GM18868 (cell line): ENCODE results near the gene NXNL1.

Experiments used
- ATAC-seq: cut with Tn5 transposase; IDR thresholded peaks from one replicate; pipeline ENCODE4 v1.9.1; 2021; ENCODE audit warnings: mild to moderate bottlenecking, moderate library complexity; ENCODE audit not compliant: unreplicated experiment

Gene NXNL1

GRCh38 chr19:17421942-17422341 lies 38.8 kb downstream of the NXNL1 start:
- ATAC-seq: no peak

GRCh38 chr19:17420475-17420924 lies 40.2 kb downstream of the NXNL1 start:
- no peak for ATAC-seq

- peak; percentile 87 for ATAC-seq
Observed at GRCh38 chr19:17419621-17420474, 40.9 kb downstream of the NXNL1 start, which contains the start of gene MVB12A. Gene MVB12A (plus strand): TSS chr19:17420047. CDS start chr19:17420136, 89 bp downstream.

DNA sequence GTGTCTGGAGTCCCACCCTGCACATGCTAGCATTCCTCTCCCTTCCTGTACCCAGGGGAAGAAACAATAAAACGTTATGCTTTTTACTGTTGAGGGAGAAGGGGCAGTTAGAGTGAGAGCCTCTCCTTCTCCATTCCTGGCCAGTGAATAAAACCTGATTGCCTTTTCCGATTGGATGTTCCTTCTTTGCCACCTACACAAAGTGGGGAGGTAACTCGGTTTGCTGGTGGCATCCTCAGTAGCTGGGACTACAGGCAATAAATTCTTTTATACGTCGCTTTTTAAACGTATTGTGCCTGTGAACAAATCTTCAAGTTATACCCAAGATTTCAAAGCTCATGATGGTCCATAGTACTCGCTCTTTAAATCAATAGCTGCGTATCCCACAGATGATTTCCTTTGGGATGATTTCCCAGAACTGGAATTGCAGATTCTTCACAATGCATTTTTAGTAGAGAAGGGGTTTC lies 41.5 kb downstream of the NXNL1 start:
- ATAC-seq: no peak

DNA sequence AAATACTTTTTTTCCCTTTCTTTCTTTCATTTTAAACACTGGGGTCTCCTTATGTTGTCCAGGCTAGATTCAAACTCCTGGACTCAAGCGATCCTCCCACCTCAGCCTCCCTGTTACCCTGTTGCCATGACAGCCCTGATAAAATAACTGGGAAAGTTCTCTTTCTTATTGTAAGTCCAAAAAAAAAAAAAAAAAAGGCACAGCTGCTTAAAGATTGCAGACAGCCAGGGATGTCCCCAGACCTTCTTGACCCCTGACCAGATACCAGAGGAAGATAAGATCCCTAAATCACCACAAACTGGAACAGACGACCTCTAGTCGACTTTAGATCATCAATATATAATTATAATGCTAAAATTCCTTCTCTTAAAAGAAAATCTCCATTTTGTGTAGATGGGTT lies 42.0 kb downstream of the NXNL1 start:
- ATAC-seq: no peak

DNA sequence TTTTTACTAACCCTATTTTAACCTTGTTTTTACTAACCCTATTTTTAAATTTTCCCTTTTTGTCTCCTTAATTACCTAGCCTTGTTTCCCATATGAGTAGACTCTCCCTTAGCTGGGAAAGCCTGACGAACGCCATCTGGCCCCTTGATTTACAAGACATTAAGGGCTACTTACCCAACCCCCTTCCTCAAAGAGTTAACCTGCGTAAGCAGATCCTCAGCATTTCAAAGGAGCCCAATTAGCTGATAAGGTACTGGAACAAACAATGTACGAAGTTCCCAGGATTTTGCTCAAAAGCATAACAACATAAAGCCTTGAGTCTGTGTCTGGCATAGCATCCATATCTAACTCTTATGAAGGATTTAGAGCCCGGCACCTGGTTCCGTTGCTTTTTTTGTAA lies 45.6 kb downstream of the NXNL1 start:
- ATAC-seq: no peak

DNA sequence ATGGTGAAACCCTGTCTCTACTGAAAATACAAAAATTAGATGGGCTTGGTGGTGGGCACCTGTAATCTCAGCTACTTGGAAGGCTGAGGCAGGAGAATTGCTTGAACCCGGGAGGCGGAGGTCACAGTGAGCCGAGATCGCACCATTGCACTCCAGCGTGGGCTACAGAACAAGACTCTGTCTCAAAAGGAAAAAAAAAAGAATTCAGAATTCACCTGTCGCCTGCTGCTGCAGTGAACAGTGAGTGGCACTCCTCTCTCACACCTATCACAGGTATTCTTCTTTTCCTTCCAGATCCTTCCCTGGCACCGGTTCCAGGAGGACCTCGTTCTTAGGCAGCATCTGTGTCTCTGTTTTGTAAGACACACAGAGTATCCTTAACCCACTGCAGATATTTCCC lies 46.6 kb downstream of the NXNL1 start:
- no peak for ATAC-seq

DNA sequence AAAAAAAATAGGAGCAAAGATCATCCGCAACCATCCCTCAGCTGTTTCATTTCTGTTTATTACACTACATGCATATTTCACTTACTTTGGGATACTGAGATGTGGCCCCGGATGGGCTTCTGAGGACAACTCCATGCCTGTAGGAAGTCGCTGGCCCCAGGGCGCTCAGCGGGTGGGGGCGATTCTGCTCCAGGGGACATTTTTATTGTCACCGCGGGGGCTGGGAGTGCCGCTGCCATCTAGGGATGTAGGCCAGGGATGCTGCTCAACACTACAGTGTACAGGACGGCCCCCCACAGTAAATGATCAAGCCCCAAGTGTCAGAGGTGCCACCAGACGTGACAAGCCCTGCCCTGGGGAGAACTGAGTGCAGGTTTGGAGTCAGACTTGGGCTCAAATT lies 48.9 kb downstream of the NXNL1 start:
- ATAC-seq: no peak

- no peak for ATAC-seq
Observed at GRCh38 chr19:17409990-17410389, 50.7 kb downstream of the NXNL1 start.

GRCh38 chr19:17406887-17407196 lies 53.9 kb downstream of the NXNL1 start:
- ATAC-seq: no peak

DNA sequence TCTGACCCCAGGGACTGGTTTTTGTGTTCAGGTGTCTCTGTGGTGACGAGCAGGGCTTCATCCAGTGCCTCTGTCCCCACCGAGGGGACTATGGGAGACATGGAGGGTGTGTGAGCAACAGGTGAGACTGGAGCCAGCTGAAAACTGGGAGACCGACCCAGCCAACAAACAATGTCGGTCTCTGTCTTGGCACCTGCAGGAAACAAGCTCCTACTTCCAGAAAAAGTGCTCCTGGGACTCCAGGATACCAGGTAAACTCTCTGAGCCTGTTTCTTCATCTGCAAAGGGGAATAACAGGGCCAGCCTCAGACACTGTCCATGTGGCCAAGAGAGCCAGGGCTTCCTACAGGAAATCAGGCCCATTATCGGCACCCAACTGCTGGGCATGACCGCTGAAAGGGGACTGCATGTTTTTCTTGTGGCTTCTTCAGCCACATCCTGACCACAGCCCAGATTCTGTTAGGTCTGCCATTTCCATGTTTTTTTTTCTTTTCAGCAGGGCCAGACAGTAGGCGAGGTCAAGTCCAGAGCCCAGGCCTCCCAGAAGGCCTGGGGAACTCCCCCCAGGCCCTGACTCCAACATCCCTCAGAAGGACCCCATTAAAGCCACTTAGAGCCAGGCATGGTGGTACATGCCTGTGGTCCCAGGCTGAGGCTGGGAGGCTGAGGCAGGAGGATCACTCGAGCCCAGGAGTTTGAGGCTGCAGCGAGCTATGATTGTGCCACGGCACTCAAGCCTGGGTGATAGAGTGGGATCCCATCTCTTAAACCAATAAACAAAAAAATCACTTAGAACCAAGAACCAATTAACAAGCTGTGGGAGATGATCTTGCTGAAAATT lies 54.5 kb downstream of the NXNL1 start:
- peak; percentile 19 for ATAC-seq
